Measurements from ENCODE around the gene SIM1.

SIM1 gene

DNA sequence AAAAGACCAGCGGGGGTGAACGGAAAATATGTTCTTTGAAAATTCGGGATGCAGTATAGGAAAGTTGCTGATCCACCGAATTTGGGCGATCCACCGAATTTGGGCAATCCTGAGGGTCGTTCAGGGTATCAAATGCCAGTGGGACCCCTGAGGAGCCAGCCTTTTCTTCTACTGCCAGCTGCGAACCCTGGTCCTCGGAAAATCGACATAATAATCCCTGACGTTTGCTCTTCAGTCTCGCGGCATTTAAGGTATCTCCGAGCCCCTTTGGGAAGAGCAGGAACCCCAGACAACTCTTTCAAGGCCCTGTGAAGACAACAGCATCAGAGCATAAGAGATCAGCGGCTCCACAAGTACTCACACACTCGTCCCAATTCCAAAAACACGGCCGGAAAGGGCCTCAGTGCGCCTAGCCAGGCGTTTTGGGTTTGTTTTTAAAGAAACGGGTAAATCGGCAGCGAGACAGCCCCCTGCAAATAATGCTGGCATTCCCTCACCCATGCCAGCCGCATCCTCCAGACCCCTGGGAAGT, 1.0 kb downstream of the SIM1 start:
- H4K12ac ChIP-seq (ENCODE audit: low read depth, low read length), result no peak overlapping the region
- peaks cover 67% of the 10 kb centered on the region for H3K27me3 ChIP-seq (ENCODE audit: insufficient read depth, low read length)
- peaks cover 2% of the 10 kb centered on the region for H3K9me3 ChIP-seq (ENCODE audit: insufficient read depth, low read depth, low read length)
- H2AFZ ChIP-seq (ENCODE audit: insufficient read depth, low read length, poor library complexity), result no peak overlapping the region
- H3K14ac ChIP-seq (ENCODE audit: low read length), result no peak overlapping the region
- no peak overlapping the region for H4K8ac ChIP-seq (ENCODE audit: low read depth, low read length)
- H2BK120ac ChIP-seq (ENCODE audit: insufficient read depth, low read length, poor library complexity), result no peak overlapping the region
- H3K18ac ChIP-seq (ENCODE audit: low read length), result no peak overlapping the region
- H2BK5ac ChIP-seq (ENCODE audit: low read depth, low read length, poor library complexity), result no peak overlapping the region
- DNase-seq, result no peak
- no peak overlapping the region for H2BK12ac ChIP-seq (ENCODE audit: low read length)
- H3K9ac ChIP-seq (ENCODE audit: low read length), result no peak overlapping the region
- no peaks in the 10 kb centered on the region for H3K79me1 ChIP-seq (ENCODE audit: low read length)
- no peak overlapping the region for H3K4ac ChIP-seq (ENCODE audit: low read depth, low read length)
- WGBS (ENCODE audit: extremely low coverage, insufficient coverage, insufficient read length), result no CpG with 5 or more reads among the region's 24 CpGs
- H4K91ac ChIP-seq (ENCODE audit: low read depth, low read length), result no peak overlapping the region
- peaks cover 8% of the 10 kb centered on the region in 2 experiments for H3K4me1 ChIP-seq (ENCODE audit: control insufficient read depth in 1 of 2, insufficient read depth in 2 of 2, low read length in 2 of 2)
- no peaks in the 10 kb centered on the region for H3K36me3 ChIP-seq (ENCODE audit: control insufficient read depth in 1 of 2, insufficient read depth in 2 of 2, low read length in 2 of 2)
- no peak overlapping the region for H3K27ac ChIP-seq (ENCODE audit: low read depth, low read length)
- H2AK5ac ChIP-seq (ENCODE audit: low read length), result no peak overlapping the region
- H3K4me2 ChIP-seq (ENCODE audit: low read length), result peak overlapping the region; percentile 65
- H3K23ac ChIP-seq (ENCODE audit: low read length), result no peak overlapping the region
- H3K4me3 ChIP-seq (ENCODE audit: low read depth, low read length), result no peak overlapping the region
- H3K79me2 ChIP-seq (ENCODE audit: control insufficient read depth, insufficient read depth, low read length, poor library complexity), result no peaks in the 10 kb centered on the region

GRCh38 chr6:100462706-100463629, 1.8 kb downstream of the SIM1 start:
- no peak overlapping the region for H3K4me2 ChIP-seq (ENCODE audit: low read length)
- no peaks in the 10 kb centered on the region for H3K79me1 ChIP-seq (ENCODE audit: low read length)
- H3K4me1 ChIP-seq (ENCODE audit: control insufficient read depth in 1 of 2, insufficient read depth in 2 of 2, low read length in 2 of 2), result peaks cover 11 to 14% of the 10 kb centered on the region in 2 experiments

GRCh38 chr6:100461917-100462705, 2.6 kb downstream of the SIM1 start:
- Histone ChIP-seq H2BK12ac (ENCODE audit: low read length) (no peak overlapping the region), H3K4me1 (ENCODE audit: control insufficient read depth in 1 of 2, insufficient read depth in 2 of 2, low read length in 2 of 2) (peaks cover 13 to 14% of the 10 kb centered on the region in 2 experiments), H3K27me3 (ENCODE audit: insufficient read depth, low read length) (peaks cover 73% of the 10 kb centered on the region), H3K18ac (ENCODE audit: low read length) (no peak overlapping the region), H2AK5ac (ENCODE audit: low read length) (no peak overlapping the region), H4K91ac (ENCODE audit: low read depth, low read length) (no peak overlapping the region), H2BK5ac (ENCODE audit: low read depth, low read length, poor library complexity) (no peak overlapping the region), H3K79me2 (ENCODE audit: control insufficient read depth, insufficient read depth, low read length, poor library complexity) (no peaks in the 10 kb centered on the region), H3K36me3 (ENCODE audit: control insufficient read depth in 1 of 2, insufficient read depth in 2 of 2, low read length in 2 of 2) (no peaks in the 10 kb centered on the region), H3K27ac (ENCODE audit: low read depth, low read length) (no peak overlapping the region), H3K4me2 (ENCODE audit: low read length) (no peak overlapping the region), H2AFZ (ENCODE audit: insufficient read depth, low read length, poor library complexity) (no peak overlapping the region), H4K8ac (ENCODE audit: low read depth, low read length) (no peak overlapping the region), H3K4me3 (ENCODE audit: low read depth, low read length) (no peak overlapping the region), H3K23ac (ENCODE audit: low read length) (no peak overlapping the region), H3K4ac (ENCODE audit: low read depth, low read length) (no peak overlapping the region), H3K14ac (ENCODE audit: low read length) (no peak overlapping the region), H2BK120ac (ENCODE audit: insufficient read depth, low read length, poor library complexity) (no peak overlapping the region), H3K79me1 (ENCODE audit: low read length) (no peaks in the 10 kb centered on the region), H3K9me3 (ENCODE audit: insufficient read depth, low read depth, low read length) (peaks cover 6% of the 10 kb centered on the region), H3K9ac (ENCODE audit: low read length) (no peak overlapping the region), H4K12ac (ENCODE audit: low read depth, low read length) (no peak overlapping the region)
- DNase-seq, result no peak
- WGBS (ENCODE audit: extremely low coverage, insufficient coverage, insufficient read length), result no CpG with 5 or more reads among the region's 3 CpGs

More at GRCh38 chr6:100462706-100463629, 1.8 kb downstream of the SIM1 start:
- H4K12ac ChIP-seq (ENCODE audit: low read depth, low read length), result no peak overlapping the region
- no peak overlapping the region for H2BK120ac ChIP-seq (ENCODE audit: insufficient read depth, low read length, poor library complexity)
- no peak overlapping the region for H3K23ac ChIP-seq (ENCODE audit: low read length)
- no peak overlapping the region for H3K9ac ChIP-seq (ENCODE audit: low read length)
- no peaks in the 10 kb centered on the region for H3K36me3 ChIP-seq (ENCODE audit: control insufficient read depth in 1 of 2, insufficient read depth in 2 of 2, low read length in 2 of 2)
- H3K18ac ChIP-seq (ENCODE audit: low read length), result no peak overlapping the region
- no peak overlapping the region for H2BK12ac ChIP-seq (ENCODE audit: low read length)
- no peak overlapping the region for H4K91ac ChIP-seq (ENCODE audit: low read depth, low read length)
- no peak overlapping the region for H2AFZ ChIP-seq (ENCODE audit: insufficient read depth, low read length, poor library complexity)
- peaks cover 73% of the 10 kb centered on the region for H3K27me3 ChIP-seq (ENCODE audit: insufficient read depth, low read length)
- no peak overlapping the region for H3K4me3 ChIP-seq (ENCODE audit: low read depth, low read length)
- H4K8ac ChIP-seq (ENCODE audit: low read depth, low read length), result no peak overlapping the region
- DNase-seq, result no peak
- no peak overlapping the region for H2BK5ac ChIP-seq (ENCODE audit: low read depth, low read length, poor library complexity)
- H2AK5ac ChIP-seq (ENCODE audit: low read length), result no peak overlapping the region
- no peak overlapping the region for H3K4ac ChIP-seq (ENCODE audit: low read depth, low read length)
- no peak overlapping the region for H3K27ac ChIP-seq (ENCODE audit: low read depth, low read length)
- no peak overlapping the region for H3K14ac ChIP-seq (ENCODE audit: low read length)
- peaks cover 6% of the 10 kb centered on the region for H3K9me3 ChIP-seq (ENCODE audit: insufficient read depth, low read depth, low read length)
- no CpG with 5 or more reads among the region's 13 CpGs for WGBS (ENCODE audit: extremely low coverage, insufficient coverage, insufficient read length)
- no peaks in the 10 kb centered on the region for H3K79me2 ChIP-seq (ENCODE audit: control insufficient read depth, insufficient read depth, low read length, poor library complexity)

DNA sequence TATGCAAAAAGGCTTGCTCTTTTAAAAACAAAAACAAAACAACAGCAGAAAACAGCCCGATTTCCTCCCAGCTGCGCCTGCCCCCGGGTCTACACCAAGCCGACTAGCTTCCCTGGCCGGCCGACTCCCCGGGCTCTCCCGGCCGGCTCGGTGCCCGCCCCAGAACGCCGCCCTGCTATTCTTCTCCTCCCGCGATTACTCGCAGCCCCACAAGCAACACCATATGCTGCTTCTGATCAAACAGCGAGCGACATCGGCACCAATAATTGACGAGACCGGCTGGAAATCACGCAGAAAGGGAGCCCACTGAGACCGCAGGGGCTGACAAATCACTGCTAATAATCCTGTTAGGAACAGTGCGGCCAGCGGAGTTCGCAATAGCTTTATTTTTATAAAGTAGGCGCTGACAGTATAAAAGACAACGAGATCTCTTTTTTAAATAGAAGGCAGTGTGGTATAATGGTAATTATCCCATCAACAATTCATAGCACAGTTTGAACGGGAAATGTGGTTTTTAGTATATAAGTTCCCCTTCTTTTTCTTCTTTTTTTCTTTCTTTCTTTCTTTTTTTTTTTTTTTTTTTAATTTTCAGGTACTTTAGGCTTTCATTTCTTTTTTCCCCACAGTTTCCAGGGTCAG, 3.3 kb downstream of the SIM1 start:
- no peaks in the 10 kb centered on the region for H3K79me2 ChIP-seq (ENCODE audit: control insufficient read depth, insufficient read depth, low read length, poor library complexity)
- no peak overlapping the region for H3K9ac ChIP-seq (ENCODE audit: low read length)
- H3K4me1 ChIP-seq (ENCODE audit: control insufficient read depth in 1 of 2, insufficient read depth in 2 of 2, low read length in 2 of 2), result peaks cover 13 to 14% of the 10 kb centered on the region in 2 experiments
- H4K8ac ChIP-seq (ENCODE audit: low read depth, low read length), result no peak overlapping the region
- no peak overlapping the region for H4K91ac ChIP-seq (ENCODE audit: low read depth, low read length)
- no peak overlapping the region for H2BK120ac ChIP-seq (ENCODE audit: insufficient read depth, low read length, poor library complexity)
- H2BK5ac ChIP-seq (ENCODE audit: low read depth, low read length, poor library complexity), result no peak overlapping the region
- no peak overlapping the region for H3K4me3 ChIP-seq (ENCODE audit: low read depth, low read length)
- no peak overlapping the region for H2BK12ac ChIP-seq (ENCODE audit: low read length)
- peak in 1 of 2 donors; percentile 26 for DNase-seq
- no peak overlapping the region for H3K14ac ChIP-seq (ENCODE audit: low read length)
- no peaks in the 10 kb centered on the region for H3K79me1 ChIP-seq (ENCODE audit: low read length)
- H3K18ac ChIP-seq (ENCODE audit: low read length), result no peak overlapping the region
- H2AFZ ChIP-seq (ENCODE audit: insufficient read depth, low read length, poor library complexity), result no peak overlapping the region
- H3K27me3 ChIP-seq (ENCODE audit: insufficient read depth, low read length), result peaks cover 73% of the 10 kb centered on the region
- H3K9me3 ChIP-seq (ENCODE audit: insufficient read depth, low read depth, low read length), result peaks cover 5% of the 10 kb centered on the region
- no peak overlapping the region for H3K27ac ChIP-seq (ENCODE audit: low read depth, low read length)
- H4K12ac ChIP-seq (ENCODE audit: low read depth, low read length), result no peak overlapping the region
- no peaks in the 10 kb centered on the region for H3K36me3 ChIP-seq (ENCODE audit: control insufficient read depth in 1 of 2, insufficient read depth in 2 of 2, low read length in 2 of 2)
- WGBS (ENCODE audit: extremely low coverage, insufficient coverage, insufficient read length), result no CpG with 5 or more reads among the region's 29 CpGs
- no peak overlapping the region for H3K4ac ChIP-seq (ENCODE audit: low read depth, low read length)
- no peak overlapping the region for H2AK5ac ChIP-seq (ENCODE audit: low read length)
- no peak overlapping the region for H3K4me2 ChIP-seq (ENCODE audit: low read length)
- no peak overlapping the region for H3K23ac ChIP-seq (ENCODE audit: low read length)
